ENCODE results near the gene APCDD1L.
A peak's percentile ranks its signal among the peaks of the same experiment; 100 is the strongest.

The APCDD1L gene

DNA sequence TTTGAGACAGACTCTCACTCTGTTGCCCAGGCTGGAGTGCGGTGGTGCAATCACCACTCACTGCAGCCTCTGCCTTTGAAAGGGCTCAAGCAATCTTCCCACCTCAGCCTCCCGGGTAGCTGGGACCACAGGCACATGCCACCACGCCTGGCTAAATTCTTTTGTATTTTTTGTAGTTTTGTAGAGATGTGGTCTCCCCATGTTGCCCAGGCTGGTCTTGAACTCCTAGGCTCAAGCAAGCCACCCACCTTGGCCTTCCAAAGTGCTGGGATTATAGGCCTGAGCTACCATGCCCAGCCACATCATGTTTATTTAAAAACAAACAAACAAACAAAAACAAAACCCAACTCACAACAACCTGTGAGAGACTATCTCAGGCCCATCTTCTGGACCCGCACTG is 29.7 kb upstream of the APCDD1L start:
- DNase-seq: no peak

DNA sequence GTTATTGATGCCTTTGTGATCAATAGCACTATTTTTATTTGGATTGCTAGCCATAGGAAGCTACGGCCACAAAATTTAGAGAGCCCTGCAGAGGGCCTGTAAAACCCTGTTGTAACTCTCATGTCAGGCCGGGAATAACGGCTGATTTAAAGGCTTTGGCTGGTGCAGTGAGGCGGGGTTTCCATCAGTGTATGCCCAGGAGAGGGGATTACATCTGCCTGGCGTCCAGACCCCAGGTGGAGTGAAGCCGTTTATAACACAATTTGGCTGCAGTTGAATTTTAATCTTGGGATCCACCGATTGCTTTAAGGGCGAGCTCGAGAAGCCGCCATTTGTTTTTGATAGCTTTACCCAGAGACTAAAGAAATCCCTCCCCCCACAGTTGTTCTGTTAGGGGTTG is 29.1 kb upstream of the APCDD1L start:
- DNase-seq: no peak

DNA sequence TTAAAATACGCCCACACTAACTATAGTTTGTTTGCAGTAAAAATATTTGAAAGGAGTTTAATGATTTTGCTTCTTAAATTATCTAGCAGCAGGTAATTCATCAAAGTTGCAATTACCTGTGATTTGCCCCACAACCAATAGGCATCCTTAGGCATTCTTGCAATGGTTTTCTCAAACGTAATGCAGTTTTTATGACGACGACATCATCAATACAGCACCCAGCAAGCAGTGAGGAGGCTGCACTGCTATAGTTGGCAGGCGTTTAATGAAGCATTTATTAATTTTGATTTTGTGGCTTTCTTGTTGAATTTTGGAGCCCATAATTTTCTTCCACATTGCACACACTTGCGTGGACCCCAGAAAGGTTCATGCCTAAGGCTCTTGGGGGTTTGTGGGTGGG is 28.1 kb upstream of the APCDD1L start:
- DNase-seq: no peak

DNA sequence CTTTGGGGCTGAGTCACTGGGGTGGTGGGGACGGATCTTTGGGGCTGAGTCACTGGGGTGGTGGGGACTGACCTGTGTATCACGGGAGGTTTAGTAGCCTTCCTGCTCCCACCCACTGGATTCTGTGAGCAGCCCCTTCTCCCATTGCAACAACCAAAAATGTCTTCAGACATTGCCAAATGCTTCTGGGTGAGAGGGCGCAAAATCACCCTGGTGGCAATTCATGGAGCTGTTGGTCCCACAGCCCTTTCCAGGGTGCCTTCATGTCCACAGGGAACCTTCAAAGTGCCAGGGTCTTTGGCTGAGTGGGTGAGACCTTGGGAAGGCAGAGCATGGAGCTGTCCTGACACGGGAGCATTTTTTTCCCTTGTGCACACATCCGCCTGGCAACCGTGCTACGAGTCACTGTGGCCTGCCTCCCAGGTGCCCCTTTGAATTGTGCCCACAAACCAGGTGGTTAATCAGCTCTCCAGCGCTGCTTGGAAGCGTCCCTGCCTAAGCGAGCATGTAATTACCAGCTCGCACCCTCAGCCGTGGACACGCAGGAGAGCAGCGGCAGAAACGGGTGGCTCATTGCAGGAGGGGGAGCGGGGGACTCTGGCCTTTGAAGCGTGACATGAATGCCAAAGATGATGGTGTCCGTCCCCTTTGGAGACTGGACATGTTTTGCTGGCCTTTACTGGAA is 27.4 kb upstream of the APCDD1L start:
- no peak for DNase-seq

DNA sequence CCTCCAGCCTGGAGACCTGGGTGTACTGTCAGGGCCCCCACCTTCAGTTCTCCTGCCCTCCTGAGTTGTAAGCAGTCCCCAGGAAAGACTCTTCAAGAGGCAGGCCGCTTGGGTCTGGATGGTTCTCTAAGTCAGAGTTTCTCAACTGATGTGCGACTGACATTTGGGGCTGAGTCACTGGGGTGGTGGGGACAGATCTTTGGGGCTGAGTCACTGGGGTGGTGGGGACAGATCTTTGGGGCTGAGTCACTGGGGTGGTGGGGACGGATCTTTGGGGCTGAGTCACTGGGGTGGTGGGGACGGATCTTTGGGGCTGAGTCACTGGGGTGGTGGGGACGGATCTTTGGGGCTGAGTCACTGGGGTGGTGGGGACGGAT is 26.8 kb upstream of the APCDD1L start:
- DNase-seq: peak; percentile 18

DNA sequence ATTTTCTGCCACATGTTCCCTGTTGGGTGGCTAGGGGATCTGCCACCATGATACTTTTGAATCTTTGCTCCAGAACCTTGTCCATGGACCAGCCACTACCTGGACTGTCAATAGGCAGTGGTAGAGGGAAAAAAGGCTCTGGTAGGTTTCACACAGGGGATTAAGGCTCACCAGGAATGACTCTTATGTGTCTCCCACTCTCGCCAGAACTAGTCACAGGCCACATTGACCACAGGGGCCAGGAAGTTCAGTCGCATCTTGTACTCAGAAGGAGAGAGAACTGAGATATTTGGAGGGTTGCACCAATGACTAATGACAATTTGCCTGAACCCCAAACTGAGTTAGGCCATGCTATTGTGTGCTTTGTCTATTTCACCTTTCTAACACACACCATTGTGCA is 23.6 kb upstream of the APCDD1L start:
- DNase-seq: peak; percentile 17

DNA sequence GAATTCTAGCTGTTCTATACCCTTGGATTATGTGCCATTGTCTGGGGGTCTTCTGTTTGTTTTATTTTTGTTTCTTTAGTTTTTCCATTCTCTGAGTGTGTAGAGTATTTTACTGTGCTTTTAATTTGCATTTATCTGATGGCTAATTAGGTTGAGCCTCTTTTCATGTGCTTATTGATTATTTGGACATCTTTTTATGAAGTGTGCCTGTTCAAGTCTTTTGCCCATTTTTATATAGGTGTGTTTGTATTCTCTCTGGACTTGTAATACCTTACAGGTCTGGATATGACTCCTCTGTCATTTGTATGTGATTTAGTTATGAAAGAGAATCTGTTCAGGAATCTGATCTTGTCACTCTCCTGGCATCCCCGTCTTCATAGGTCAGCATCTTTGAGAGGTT is 22.6 kb upstream of the APCDD1L start:
- DNase-seq: no peak

DNA sequence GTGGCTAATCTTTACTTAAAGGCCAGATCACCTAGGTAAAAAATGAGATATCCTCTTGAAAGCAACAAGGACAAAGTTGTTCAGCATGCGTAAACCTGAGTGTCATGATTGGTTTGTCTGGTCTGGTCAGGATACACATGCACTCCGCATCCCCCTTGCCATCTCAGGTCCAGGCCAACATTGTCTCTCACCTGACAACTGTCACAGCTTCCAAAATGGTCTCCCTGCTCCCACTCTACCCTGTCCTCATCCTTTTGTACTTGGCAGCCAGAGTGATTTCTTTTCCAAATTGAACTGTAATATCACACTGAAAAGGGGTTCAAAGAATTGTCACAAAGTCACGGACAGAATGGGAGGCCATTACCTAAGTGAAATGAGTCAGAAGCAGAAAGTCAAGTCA is 21.1 kb upstream of the APCDD1L start:
- no peak for DNase-seq

DNA sequence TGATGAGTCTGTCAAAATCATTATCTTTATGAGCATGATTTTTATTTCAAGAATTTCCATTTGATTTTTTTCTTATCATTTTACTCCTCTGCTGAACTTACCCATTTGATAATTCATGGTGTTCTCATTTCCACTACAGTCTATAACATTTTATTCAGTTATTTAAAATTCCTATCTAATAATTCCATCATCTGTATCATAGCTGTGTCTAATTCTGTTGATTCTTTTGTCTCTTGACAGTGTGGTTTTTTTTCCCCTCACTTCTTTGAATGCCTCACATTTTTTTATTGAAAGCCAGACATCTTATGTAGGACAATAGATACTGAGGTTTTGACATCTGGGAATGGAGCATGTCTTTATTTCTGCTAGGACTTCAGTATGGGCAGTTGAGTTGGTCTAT is 16.5 kb upstream of the APCDD1L start:
- no peak for DNase-seq

DNA sequence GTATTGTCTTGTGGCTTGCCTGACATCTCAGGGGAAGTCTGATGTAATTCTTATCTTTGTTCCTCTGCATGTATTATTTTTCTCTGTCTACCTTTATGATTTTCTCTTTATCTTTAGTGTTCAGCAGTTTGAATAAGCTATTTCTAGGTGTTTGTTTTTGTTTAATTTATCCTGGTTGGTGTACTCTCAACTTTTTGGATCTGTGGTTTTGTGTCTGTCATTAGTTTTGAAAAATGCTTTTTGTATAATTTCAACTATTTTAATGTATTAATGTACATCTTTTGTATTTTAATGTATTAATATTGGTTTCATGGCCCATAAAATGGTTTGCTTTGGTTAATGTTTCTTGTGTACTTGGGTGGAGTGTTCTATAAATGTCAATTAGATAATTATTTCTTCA is 15.9 kb upstream of the APCDD1L start:
- DNase-seq: no peak

DNA sequence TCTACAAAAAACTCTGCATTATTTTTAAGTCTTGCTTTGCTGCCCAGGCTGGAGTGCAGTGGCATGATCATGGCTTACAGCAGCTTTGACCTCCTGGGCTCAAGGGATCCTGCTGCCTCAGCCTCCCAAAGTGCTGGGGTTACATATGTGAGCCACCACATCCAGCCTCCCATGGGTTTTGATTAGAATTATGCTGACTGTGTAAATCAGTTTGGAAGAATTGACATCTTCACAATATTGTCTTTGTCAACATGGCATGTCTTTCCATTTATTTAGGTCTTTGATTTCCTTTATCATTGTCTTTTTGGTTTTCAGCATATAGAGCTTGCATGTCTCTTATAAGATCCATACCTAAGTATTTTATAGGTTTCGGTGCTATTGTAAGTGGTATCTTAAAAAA is 13.2 kb upstream of the APCDD1L start:
- DNase-seq: no peak

DNA sequence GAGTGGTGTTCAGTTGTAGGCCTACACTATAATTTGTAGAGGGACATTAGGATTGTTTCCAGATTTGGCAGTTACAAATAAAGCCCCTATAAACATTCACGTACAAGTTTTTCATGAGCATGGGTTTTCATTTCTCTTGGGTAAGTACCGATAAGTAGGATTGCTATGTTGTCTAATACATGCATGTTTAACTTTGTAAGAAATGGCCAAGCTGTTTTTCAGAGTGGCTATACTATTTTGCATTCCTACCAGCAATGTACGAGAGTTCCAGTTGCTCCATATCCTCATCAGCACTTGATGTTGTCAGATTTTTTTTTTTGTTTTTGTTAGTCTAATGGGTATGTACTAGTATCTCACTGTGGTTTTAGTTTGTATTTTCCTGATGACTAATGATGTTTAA is 11.2 kb upstream of the APCDD1L start:
- no peak for DNase-seq

DNA sequence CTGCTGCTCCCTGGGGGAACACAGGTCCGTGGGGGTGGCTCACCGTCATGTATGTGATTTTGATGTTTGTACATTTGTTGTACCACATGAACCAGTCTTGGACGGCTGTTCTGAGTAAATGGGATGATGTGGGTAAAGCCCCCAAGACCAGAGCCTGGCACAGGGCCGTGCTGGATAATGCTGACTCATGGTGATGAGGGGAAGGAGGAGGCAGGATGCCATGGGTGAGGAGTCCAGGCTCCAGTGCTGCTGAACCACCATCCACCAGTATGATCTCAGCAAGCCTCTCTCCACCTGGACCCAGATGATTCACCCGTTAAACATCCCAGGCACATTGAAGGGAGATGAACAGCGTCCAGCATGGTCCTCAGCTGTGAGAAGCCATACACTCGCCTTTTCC is 9.6 kb upstream of the APCDD1L start:
- DNase-seq: no peak

DNA sequence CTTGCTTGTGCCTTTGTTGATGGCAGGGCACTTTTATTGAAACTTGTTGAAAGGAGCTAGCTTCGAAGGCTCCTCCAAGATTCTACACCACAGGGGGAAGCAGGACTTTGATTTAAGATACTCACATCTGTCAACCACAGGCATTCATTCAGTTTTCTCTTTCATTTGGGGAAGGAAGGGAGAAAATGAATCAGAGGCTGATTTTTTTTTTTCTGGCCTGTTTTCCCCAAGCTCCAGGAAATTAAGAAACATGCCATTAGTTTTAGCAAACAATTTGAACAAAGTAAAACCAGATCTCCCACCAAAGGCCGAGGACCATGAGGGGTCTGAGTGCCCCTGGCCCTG is 8.7 kb upstream of the APCDD1L start:
- no peak for DNase-seq

DNA sequence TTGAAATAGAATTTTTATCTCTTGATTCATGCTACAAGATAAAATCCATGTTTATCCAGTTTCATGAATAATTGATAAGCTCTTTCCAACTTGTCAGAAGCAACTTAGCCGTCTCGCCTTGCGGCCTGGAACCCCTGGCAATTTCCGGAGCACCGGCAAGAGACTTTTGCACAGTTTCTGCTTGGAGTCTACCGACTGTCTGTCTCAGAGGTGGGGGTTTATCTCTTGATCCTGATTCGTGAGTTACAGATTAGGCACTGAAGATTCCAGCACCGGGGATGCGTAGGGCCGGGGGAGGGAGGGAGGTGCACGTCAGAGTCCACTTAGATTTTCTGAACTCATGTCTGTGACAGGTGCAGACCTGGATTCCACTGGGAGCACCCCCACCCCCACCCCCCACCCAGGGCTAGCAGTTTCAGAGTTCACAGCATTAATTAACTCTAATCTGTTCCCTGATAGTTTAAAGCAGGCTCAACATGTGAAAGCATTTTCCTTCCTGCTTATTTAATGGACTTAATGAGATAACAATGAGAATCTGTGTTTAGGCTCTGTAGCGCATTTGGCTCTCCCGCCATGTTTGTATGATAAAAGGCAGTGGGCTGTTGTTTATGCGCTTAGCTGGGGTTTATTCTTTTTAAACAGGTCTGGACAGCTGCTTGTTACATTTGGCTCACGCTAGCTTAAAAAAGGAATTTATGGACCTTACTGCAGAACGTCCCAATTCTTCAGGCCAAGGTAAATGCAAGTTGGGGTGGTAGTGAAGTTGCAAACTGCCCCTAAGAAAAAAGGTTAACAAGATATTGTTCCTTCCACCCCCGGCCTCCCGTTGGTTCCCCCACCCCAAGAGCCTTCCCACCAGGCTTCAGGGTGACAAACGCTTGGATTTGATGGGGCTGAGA is 8.1 kb upstream of the APCDD1L start:
- DNase-seq: no peak

DNA sequence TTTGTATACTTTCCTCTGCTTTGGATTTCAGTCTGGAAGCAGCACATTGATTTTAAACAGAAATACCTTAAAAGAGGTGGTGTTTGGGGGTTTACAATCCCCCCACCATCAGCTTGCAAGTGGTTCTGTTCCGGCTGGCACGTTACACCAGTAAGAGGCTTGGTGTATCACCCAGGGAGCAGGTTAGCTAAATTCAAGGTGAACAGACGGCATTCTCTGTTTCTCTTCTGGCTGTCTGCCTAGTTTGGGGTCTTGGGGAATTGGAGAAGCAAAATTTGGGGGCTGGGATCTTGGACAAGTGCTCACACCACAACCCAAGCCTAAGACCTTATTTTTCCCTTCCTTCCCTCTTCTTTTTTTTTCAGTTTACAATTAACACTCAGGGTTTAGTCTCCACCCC is 7.5 kb upstream of the APCDD1L start:
- DNase-seq: no peak

DNA sequence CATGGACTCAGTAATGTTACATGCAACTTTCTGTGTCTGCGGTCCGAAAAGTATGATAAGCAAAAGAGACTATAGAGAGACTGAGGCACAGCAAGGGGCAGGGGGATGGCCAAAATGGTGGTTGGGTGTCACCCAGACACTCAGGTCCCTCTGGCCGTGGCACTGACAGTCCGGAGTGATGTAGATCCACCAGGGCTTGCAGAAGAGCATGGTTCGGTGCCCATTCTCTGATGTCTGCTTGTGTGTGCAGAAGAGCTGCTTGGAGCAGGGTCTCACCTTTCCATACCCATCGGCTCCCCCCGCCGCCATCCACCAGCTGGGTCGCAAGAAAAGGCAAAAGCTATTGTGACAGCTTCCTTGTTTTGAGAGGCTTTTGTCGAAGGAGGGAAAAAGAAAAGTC is 6.6 kb upstream of the APCDD1L start:
- no peak for DNase-seq

DNA sequence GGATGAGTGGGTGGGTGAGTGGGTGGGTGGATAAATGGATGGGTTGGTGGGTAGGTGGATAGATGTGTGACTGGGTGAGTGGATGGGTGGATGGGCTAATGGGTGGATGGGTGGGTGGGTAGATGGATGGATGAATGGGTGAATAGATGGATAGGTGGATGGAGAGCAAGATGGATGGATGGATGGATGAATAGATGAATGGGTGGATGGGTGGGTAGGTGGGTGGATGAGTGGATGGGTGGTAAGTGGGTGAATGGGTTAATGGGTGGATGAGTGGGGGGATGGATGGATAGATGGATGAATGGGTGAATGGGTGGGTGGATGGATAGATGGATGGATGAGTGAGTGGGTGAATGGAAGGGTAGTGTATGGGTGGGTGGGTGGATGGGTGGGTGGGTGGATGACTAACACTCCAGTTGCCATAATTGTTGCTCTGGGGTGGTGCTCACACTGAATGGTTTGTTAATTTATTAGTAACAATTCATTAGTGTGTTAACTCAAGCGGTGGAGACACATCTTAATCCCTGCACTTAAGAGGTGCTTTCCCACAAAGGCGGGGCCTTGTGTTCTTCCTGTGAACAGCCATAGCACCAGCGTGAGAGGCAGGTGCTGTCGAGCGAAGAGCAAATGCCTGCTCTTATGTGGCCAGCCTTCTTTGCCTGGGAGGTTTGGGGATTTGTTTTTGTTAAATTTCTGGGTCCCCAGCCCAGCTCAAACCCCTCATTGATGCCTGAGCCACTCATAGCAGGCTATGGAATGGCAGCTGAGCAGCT is 4.9 kb upstream of the APCDD1L start:
- no peak for DNase-seq

DNA sequence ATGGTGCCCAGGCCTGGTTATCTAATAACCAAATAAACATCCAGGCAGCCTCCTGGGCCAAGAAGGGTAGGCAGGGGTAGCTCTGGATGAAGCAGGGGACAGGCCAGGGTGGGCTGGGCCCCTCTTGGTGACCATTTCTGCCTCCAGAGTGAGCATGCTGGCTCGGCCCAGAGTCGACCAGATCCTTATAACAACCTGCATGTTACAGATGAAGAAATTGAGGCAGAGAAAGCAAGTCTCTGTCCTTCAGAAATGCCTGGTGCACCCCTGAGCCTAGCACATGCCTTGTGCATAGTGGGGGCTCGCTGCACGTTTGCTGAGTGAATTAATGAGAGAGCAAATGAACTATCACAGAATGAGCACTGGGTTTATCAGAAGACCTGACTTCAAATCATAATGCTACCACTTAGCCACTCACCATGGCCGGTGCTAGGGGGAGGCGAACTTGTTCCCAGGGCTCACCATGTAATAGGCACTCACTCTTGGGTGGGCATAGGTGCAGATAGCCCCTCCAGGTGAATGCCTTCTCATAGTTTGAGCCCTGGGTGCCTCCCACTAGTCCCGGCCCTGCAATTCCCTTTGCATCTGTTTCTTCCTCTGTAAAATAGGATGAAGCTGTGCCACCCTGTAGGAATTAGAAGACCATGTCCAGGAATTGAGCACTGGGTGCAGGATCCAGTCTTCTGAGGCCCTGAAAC is 3.8 kb upstream of the APCDD1L start:
- no peak for DNase-seq

DNA sequence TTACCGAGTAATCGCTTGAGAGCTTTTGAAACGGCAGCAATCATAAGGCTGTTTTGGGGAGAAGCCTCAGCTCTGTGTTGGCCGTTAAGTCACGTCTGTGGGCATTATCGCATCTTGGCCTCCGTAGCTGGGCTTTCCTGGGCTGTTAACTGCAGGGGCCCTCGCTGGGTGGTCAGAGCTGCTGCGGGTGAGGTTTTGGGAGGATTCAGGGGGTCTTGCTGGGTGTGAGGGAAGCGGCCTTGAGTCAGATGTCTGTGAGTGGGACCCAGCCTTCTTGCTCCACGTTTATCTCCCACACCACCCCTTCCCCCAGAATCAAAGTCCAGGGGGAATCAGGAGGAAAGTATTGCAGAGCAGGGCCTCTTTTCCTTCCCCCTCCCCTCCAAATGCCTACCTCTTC is 3.2 kb upstream of the APCDD1L start:
- DNase-seq: no peak

DNA sequence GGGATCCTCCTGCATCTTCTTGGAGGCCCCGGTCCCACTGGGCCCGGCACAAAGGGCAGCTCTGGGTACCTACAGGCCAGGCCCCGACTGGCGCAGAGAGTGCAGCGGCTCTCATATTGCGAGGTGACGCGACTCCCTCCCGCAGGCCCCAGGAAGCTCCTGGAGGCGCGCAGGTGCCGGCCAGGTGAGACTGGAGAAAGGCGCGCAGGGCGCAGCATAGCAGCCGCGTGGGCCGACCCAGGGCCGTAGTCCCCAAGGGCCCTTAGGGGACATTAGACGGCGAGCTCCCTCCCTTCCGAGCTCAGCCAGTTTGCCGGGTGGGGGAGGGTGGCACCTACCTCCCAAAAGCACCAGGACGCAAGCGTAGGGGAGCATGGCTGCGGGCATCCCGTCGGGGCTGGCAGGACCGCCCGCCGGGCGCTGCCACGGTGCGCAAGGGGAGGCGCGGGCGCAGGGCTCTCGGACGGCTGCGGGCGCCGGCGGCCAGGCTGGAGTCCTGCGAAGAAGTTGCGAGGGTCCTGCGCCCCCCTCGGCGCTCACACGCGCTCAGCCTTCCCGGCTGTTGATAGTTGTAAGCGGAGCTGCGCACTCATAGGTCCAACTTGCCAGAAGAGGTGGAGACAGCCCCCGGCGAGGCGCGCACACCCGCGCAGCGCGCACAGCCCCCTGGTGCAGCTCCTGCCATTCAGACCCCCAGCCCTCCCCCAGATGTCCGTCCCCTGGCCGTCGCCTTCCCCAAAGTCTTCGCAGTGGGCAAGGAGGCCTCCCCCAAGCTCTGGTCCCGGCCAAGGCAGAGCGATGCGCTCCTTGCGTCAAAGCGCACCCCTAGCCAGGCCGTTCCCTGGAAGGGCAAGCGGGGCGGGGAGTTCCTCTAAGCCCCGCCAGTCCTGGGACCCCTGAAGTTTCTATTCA is 622 bp downstream of the APCDD1L start:
- no peak for DNase-seq

DNA sequence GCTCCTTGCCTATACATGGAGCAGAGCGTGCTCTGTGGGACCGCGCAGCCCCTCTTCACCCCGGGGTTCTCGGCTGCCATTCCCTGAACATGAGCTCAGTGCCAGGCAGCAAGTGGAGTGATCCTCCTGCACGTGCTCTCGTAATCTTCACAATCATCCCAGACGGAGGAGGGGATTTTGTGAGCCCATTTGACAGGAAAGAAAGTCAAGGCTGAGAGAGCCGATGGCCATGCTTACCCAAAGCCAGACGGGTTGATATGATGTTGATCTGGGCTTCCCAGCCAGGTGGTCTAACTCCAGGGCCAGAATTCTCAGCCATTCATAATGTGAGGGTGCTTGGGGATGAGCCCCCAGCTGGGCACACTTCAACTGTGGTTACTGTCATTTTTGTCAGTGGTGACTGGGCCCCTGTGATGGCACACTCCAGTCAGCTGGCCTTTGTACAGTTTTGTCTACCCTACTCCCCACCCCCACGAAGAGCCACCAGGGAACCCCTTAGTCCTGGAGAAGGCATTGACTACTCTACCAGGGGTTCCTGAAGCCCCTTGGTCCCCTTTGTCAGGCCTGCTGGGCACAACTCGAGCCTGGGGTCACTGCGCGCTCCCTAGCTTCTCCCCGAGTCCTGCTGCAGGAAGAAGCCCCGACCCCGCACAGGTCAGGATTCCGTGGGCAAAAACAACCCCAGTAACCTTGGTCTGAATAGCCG is 1.5 kb downstream of the APCDD1L start:
- no peak for DNase-seq

Measured in activated CD4-positive, alpha-beta T cell treated with anti-CD3 and anti-CD28 coated beads, Interleukin-10, Interleukin-2, amounts not matched to agents 100 ng/mL and 50 ng/mL, durations not matched to agents 16 hours and 8 hours (primary cell).